Retinal pigment epithelial cell (primary cell): ENCODE data around the gene GLS.

ENCODE experiments used
- DNase-seq: peaks from one replicate; pipeline ENCODE4 v3.0.0-alpha.2; 2010; ENCODE audit warnings: low read depth
- H3K4me3 ChIP-seq: 2 replicates; pipeline ENCODE4 v1.5.1; 2011; ENCODE audit warnings: mild to moderate bottlenecking, low read length, control low read depth, moderate library complexity
- TF ChIP-seq, protein P1 (sequence below): conservative IDR thresholded peaks from 2 replicates; pipeline ENCODE4 v1.5.1; 2011; ENCODE audit warnings: low read depth, low read length, control low read depth, inconsistent platforms

The GLS gene

DNA sequence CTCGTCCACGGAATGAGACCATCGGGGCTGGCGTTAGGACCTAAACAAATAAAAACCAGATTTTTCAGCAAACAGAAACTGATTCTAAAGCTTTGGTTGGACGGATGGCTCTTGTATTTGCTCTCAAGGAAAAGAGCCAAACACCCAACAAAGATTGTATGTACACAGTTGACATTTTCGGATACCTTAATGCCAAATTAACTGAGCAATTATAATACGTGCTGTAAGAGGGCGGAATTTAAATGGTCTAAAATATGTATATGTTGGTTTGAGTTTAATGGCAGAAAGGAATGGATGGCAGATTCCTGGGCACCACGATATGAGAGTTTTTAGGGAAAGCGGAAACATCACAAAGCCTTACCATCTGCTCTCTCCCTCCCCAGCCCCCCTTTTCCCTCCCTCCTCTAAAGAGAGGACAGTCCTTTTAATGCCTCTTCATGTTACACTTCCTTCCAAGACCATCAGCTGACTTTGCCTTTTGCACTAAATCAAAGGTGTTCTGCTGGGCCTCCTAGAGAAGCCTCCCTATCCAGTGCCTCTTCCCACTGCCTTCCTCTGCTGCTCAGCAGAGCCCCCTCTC, 100.1 kb downstream of the GLS start:
- TF ChIP-seq, protein P1, sequence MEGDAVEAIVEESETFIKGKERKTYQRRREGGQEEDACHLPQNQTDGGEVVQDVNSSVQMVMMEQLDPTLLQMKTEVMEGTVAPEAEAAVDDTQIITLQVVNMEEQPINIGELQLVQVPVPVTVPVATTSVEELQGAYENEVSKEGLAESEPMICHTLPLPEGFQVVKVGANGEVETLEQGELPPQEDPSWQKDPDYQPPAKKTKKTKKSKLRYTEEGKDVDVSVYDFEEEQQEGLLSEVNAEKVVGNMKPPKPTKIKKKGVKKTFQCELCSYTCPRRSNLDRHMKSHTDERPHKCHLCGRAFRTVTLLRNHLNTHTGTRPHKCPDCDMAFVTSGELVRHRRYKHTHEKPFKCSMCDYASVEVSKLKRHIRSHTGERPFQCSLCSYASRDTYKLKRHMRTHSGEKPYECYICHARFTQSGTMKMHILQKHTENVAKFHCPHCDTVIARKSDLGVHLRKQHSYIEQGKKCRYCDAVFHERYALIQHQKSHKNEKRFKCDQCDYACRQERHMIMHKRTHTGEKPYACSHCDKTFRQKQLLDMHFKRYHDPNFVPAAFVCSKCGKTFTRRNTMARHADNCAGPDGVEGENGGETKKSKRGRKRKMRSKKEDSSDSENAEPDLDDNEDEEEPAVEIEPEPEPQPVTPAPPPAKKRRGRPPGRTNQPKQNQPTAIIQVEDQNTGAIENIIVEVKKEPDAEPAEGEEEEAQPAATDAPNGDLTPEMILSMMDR = no peak

DNA sequence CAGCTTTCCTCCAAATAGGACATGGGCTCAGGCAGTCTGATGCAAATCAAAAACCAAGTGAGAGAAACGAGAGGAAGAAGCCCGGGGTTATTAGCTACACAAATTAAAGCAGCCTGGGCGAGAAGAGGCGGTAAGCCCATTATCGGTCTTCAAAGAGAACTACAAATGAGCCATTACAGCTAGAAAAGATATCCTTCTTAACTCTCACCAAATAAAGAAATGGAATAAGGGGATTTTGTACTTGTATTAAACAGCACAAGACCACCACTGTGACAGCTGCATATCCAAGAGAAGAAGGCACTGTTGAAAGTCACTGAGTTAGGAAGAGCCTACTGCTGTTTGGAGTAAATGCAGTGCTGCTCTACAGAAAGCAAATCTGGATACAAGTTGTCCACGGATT, 100.7 kb downstream of the GLS start:
- DNase-seq = no peak
- TF ChIP-seq, protein P1 = no peak
- no peak overlapping the region for H3K4me3 ChIP-seq

More for the DNA sequence above, 100.1 kb downstream of the GLS start:
- DNase-seq = no peak
- no peak overlapping the region for H3K4me3 ChIP-seq

DNA sequence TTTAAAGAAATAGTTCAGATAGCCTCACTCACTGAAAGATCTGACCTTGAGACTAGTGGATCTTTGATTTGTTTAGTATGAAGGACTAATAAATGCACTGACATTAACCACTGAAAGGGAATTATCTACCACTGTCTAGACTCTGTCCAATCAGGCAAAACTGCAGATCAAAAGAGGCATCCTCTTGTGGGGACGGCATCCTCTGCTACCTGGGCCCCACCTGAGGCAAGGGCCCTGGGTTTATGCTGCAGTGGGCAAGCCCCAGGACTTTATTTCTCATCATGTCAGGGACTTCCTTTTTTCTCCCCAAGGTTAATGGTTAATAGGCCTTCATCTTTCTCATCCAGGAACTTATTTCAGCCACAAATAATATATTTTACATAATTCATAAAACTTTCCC, 101.1 kb downstream of the GLS start:
- no peak for DNase-seq
- no peak overlapping the region for H3K4me3 ChIP-seq
- TF ChIP-seq, protein P1 = no peak

DNA sequence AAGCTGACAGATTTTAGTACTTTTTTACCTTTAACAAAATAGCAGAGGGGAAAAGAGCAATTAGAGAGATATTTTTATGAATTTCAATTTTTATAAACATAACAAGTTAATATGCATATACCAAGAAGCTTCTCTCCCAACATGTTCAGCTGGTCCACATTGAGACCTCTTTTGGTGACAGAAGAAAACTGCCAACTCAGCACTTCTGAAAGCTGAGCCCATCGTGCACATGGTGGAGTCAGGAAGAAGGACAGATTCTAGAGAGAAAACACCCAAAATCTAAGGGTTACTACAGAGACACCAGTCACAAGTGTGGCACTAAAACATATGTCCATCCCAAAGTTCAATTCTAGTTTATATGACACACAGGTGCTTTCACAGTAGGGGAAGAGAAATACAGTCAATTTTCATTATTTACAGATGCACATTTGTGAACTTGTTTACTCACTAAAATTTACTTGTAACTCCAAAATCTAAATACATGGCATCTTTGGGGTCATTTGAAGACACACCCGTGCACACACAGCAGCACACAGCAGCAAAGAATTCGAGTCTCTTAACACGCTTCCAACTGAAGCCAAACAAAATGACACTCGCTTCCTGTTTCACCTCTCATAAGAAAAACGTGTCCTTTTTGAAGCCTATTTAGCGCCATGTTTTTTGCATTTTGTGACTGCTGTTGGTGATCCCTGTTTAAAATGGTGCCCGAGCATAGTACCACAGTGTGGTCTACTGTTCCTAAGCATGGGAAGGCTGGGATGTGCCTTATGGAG, 101.8 kb downstream of the GLS start:
- no peak for DNase-seq
- TF ChIP-seq, protein P1 = no peak
- H3K4me3 ChIP-seq = no peak overlapping the region

DNA sequence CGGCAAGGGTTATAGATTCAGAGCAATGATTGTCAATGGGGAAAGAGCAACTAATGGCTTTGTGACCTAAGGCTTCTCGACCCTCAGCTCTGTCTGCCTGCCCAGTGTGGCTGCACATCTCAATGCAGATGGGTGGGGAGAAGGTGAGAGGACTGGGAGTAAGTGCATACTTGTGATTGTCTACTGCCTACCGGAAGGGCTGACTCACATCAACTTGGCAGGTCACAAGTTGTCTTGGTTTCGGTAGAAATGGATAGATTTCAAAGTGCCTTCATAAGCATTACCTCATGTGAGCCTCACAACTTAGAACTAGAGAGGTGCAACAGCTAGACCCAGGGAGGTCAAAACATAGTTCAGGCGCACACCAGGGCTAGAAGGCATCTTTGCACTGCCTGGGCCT, 104.0 kb downstream of the GLS start:
- no peak overlapping the region for H3K4me3 ChIP-seq
- no peak for DNase-seq
- TF ChIP-seq, protein P1 = no peak

DNA sequence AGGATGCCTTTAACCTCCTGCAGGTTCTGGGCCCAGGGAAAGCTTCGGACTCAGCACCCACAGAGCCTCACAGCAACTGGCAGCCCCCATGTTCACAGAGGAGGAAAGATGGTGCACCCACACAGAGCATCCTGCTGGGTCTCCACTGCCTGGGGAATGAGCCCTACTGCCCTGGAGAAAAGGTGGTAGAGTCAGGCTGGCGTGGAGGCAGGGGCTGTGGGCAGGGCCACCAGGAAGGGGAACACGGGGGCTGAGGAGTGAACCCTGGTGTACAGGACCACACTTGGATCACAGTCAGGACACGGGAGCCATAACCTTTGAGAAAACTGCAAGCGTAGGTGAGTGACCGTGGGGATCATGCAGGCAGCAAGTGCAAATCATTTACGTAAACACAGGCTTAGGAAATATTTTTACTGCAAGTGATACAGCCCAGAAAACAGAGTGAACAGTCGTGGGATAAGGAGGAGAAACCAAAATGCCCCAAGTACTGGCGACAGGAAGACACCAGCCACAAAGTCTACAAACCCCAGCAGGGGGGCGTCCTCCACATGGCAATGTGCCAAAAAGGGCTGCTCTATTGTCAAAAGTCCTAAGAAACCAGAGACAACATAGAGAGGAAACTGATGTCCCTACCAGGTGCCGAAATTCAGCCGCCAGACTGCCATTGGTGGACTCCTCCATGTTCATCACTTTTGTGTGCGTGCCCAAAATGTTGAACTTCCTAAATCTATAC, 105.8 kb downstream of the GLS start:
- DNase-seq = no peak
- TF ChIP-seq, protein P1 = no peak
- H3K4me3 ChIP-seq = no peak overlapping the region

DNA sequence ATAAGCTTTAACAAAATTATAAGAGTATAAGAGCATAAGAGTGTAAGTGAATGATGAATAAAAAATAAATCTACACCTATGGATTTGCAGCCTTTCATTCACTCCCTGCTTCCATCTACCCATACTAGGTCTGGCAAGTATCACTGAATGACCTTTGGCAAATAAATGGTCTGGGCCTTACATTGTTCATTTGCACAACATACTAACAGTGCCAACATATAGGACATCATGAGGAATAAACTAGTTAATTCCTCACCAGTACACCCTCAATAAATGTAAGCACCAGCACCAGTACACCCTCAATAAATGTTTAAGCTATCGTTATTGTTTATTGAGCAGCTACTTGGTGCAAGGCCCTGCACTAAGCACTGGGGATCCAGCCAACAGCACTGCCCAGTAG, 106.5 kb downstream of the GLS start:
- H3K4me3 ChIP-seq = no peak overlapping the region
- TF ChIP-seq, protein P1 = no peak
- DNase-seq = no peak
